ENCODE data around the gene C14orf180.

- TF ChIP-seq POLR2A (IDR thresholded peaks at IDR 0.05; ENCODE audit: low read depth, low read length) = no peak
- TF ChIP-seq TAF1 (IDR thresholded peaks at IDR 0.05; ENCODE audit: borderline replicate concordance, low read depth, low read length) = no peak
Observed at GRCh38 chr14:104593241-104593701, 13.7 kb downstream of the C14orf180 start.
